CD4-positive, alpha-beta T cell treated with Interleukin-21 for 1 hour (primary cell): ENCODE measurements around the gene RRP36.

ENCODE experiments used
- DNase-seq: peaks from one replicate; pipeline ENCODE4 v3.0.0-alpha.2; 2020

RRP36 gene

GRCh38 chr6:43009124-43009523 is 12.3 kb upstream of the RRP36 start:
- DNase-seq: peak; percentile 44

DNA sequence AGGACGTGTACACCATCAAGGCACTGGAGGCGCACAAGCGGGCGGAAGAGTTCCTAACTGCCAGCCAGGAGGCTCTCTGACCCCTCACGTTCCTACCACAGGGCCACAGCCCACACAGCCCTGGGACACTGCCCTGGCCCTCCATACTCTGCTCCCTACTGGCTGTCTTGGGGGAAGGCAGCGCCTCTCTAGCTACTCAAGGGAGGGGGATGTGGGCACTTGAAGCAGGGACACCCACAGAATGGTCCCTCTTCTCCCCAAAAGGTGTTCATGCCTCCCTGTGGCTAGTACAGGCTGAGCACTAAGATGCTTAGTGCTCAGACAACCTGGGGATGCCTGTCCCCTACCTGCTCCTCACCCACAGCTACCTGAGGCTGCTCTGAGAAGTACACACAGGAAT is 10.2 kb upstream of the RRP36 start:
- DNase-seq: no peak

DNA sequence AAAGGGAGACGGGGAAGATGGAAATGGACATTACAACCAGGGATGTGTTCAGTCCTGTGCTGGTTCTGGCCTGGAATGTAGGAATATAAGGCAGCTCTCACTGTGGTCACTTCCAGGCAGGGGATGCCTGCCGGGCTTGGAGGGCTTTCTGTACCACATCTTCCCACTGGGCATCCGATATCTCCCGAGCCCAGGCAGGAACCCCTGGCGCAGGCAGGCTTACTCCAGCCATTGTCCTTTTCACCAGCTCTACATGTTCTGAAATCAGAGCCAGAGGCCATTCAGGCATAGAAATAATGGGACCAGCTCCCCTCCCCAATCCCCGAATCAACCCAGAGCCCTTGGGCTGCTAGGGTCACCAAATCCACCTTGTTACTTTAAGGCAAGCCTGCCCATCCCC is 9.1 kb upstream of the RRP36 start:
- DNase-seq: no peak

DNA sequence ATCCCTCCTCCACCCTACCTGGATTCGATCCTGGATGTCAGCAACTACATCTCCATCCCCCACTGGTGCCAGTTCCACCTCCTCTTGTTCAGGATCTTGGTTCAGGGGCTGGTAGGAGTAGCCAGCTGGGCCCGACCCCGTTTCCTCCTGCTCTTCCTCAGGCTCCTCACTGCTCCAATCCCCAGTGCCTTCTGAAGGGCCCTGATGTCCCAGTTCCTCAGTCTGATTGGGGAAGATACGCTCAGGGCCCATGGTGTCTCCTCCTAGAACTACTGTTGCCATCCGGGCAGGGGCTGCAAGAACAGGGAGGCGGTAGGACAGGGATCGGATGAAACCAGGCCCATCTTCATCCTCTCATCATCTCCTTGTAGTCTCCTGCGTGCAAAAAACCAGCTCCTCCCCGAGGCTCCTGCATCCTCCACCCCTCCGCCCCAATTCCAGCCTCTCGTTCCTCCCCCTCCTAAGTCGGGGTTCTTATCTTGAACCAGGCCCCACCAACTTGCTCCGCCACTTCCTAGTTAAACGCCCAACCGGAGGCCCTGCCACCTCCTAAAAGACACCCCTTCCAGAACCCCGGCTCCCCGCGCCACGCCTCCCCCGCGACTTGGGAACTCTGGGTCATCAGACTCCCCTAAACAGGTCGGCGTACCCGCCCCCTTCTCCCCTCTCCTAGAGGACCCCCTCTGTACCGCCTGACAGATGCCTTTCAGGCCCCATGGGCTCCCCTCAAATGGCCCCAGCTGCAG is 8.2 kb upstream of the RRP36 start:
- DNase-seq: no peak

DNA sequence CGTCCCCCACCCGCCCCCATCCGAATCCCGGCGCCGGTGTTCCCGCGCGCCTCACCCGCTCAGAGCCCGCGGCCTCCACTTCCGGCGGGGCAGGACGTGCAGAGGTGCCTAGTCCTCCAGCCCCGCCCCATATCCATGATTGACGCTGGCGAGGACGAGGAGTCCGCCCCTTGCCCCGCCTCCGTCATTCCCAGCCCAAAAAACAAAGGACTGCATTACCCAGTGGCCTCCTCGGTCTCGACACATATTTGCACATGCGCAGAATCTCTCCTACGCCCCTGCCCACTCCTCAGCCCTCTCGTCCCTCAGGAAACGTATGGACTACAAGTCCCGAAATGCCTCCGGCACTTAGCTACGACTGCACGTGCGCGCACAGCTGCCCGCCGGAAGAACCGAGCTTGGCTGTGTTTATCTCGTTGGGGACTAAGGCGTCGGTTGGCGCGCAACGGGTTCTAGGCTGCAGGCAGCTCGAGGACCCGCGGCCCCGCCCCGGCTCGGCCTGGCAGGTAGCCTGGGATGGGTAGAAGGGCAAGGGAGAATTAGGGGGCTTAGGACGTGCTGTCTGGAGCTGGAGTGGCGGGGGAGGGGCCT is 7.5 kb upstream of the RRP36 start, which contains the start of the genes KLHDC3 and MEA1:
Gene KLHDC3, plus strand, starts transcription at position 407 of the 591 bp plus-strand sequence. CDS start 2,944 bp downstream, outside the sequence.
Gene MEA1, minus strand, starts transcription at position 104 of the 591 bp plus-strand sequence. CDS start 133 bp downstream, outside the sequence.
- peak; percentile 100 for DNase-seq

- no peak for DNase-seq
Observed at GRCh38 chr6:43014434-43014909, 7.0 kb upstream of the RRP36 start.

GRCh38 chr6:43016176-43016942 is 5.1 kb upstream of the RRP36 start:
- no peak for DNase-seq

GRCh38 chr6:43016943-43017334 is 4.5 kb upstream of the RRP36 start:
- no peak for DNase-seq

DNA sequence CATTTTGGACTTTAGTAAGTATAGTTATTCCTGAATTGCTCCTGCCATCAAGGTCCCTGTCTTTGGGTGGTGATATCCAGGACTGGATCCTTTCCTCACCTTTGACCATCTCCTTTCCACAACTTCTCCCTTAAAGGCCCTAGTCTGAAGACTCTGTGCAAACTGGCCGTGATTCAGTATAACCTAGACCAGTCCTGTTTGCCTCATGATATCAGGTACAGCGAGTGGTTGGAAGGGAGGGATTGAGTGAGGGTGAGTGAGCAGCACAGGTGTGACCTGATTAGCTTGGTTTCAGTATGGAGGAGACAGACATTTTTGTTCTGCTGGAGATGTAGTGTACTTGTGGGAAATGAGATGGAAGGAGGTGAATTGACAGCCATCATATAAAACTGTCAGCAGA is 2.3 kb upstream of the RRP36 start:
- DNase-seq: no peak

DNA sequence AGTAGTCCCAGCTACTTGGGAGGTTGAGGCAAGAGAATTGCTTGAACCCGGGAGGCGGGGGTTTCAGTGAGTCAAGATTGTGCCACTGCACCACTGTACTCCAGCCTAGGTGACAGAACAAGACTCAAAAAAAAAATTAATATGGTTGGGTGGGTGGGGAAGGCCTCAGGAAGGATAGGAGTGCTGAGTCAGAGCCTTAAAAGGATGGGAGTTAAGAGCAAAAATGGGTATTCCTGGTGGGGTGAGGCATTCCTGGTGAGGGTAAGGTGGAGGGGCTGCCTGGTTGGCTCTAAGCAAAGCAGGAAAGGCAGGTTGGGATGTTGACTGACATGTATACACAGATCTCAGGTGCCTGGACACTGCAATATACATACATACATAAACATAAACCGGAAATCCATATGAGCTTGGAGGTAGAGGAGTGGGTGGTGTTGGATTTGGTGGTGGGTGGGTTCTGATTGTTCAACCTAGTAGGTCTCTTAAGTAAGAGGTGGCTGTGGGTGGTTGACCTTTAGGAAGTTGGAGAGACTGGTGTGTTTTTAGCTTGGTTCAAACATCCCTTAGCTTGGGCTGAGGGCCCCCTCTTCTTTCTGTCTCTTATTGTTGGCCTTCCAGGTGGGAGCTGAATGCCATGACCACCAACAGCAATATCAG is 1.2 kb upstream of the RRP36 start:
- no peak for DNase-seq

DNA sequence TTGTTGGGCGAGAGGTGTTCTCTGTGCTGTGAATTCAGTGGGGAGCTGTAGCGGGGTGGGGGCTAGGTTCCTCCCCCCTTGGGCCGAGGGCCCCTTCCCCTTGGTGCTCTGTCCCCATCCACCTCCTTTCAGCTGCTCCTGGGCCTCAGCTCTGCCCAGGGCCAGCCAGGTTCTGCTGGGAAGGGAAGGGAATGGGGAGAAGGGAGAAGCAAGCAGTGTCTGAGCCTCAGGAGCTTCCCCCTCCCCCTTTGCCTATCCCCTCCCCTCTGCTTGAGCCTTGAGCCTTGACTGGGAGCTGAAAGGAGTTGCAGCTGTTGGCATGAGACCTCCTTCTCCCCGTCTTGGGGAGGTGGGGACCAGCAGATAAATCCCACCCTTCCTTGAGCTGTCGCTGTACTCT is 576 bp upstream of the RRP36 start:
- no peak for DNase-seq

DNA sequence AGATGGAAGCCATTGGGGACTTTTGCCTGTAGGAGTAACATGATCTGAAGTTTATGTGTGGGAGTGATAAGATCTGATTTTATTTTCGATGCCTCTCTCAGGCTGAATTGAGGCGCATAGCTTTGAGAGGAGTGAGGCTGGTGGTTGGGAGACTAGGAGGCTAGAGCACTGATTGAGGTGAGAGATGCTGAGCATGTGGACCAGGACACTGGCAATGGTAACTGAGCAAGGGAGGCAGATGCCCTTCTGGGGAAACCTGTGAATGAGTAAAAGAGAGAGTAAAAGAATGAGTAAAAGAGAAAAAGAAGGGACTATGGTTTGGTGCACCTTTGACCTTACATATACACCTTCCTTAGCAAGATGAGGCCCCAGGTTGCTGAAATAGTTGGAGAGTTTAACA is 3.0 kb downstream of the RRP36 start:
- DNase-seq: no peak

DNA sequence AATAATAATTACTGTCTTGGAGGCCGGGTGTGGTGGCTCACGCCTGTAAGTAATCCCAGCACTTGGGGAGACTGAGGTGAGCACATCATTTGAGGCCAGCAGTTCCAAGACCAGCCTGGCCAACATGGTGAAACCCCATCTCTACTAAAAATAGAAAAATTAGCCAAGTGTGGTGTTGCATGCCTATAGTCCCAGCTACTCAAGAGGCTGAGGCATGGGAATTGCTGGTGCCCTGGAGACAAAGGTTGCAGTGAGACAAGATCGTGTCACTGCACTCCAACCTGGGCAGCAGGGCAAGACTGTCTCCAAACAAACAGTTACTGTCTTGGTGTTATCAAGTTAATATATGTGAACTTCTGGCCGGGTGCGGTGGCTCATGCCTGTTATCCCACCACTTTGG is 4.9 kb downstream of the RRP36 start:
- DNase-seq: no peak

- no peak for DNase-seq
Observed at GRCh38 chr6:43029120-43029519, 7.7 kb downstream of the RRP36 start.

GRCh38 chr6:43032326-43032725 is 10.9 kb downstream of the RRP36 start:
- DNase-seq: no peak

DNA sequence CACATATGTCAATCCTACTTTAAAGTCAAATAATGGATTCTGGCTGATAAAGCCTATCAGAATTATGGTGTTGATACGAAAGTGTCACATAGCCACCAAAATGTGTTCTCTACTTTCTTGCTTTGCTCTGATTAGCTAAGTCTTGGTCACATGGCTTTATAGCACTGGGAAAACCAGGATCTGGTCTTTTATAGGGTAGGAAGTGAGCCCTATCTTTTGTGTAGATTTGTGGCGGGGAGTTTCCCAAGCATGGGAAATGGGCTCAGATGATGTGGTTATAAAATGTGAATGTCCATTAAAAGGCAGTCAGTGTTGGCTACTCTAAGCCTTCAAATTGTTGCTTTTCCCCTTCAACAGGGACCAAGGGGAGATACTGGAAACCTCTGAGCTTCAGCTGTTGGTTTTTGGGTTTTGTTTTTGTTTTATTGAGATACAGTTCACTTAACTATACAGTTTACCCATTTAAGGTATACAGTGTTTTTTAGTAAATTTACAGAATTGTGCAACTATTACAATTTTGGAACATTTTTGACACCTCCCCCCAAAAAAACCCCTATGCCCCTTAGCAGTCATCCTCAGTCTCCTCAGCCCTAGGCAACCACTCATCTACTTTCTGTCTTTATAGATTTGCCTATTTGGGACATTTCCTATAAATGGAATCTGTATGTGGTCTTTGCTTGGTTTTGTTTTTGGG is 12.2 kb downstream of the RRP36 start:
- DNase-seq: no peak

GRCh38 chr6:43034190-43034525 is 12.7 kb downstream of the RRP36 start:
- no peak for DNase-seq

DNA sequence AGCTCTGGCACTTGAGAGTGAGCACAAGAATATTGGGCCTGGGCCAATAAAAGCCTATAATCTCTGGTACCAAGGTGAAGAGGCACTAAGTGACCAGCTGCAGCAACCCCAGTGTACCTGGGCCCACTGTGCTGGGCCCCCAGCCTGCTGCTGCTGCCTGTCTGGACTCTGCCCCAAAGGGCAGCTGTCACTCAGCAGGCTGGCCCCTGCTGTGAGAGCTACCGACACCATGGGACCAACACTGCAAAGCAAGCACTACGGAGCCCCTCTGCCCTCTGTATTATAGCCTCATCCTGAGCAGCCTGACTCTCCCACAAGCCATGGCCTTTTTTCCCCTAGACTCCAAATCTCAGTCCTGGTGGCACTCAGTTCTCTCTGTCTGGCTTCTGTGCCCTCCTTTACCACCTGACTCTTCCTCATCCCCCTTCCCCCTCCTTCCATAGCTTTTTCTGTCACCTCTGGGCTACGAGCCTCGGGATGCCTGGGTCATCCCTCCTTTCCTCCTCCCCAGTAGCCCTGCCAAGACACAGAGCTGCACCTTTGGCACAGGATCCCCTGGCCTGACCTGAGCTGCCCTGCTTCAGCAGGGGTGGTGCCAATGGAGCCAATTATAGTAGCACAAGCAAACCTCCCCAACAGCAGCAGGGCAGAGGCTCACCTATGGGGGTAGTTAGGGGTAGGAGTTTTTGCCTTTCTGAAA is 14.2 kb downstream of the RRP36 start:
- no peak for DNase-seq

DNA sequence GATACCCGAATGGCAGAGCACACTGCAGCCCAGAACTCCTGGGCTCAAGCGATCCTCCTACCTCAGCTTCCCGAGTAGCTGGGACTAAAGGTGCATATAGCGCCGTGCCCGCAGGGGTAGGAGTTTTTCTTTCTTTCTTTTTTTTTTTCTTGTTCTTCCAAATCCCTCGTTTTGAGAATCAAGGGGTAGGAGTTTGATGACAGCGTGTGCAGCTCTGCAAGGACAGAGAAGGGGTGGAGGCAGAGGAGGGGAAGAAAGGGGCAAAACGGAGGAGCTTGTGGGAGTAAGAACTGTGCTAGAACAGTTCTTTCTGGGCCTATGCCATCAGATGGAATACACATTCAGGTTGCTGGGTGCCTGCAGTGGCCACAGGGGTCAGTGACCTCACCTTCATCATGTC is 15.3 kb downstream of the RRP36 start:
- no peak for DNase-seq

GRCh38 chr6:43037197-43037596 is 15.8 kb downstream of the RRP36 start:
- DNase-seq: no peak

- no peak for DNase-seq
Observed at GRCh38 chr6:43037706-43038105, 16.3 kb downstream of the RRP36 start.

DNA sequence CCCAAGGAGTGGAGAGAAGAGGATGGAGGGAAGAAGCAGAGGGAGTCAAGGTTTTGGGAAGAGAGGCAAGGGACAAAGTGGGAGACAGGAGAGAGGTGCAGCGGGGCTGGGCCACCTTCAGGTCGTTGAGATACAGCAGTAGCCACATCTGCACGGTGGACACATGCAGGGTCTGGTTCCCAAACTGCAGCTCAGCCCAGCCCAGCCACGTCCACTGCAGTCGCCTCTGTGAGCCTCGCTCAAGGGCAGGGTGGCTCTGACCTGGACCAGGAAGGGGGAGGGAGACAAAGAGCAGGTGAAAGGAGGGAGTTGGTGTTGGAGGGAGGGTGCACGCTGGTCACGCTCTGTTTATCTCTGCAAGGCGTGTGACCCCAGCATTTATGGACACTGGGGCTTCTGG is 17.3 kb downstream of the RRP36 start:
- no peak for DNase-seq
